SK-N-SH (cell line): ENCODE results near the gene GRIK5. TPM values are rescaled to one million over a fixed set of nuclear protein-coding genes. Genes with fewer than 3 reads are reported as not detected.

Experiments
- CTCF ChIA-PET: fragments of 300-600, 350-600 bp; formaldehyde crosslinking; extraction: SDS; loops from one replicate; lab custom pipeline; 2021; lab: Yijun Ruan, JAX
- POLR2A ChIA-PET: fragments of 350-600 bp; sonication (Branson Sonifier 250); formaldehyde crosslinking; extraction: SDS; loops from one replicate; lab custom pipeline; 2020; ENCODE audit warnings: antibody characterized with exemption, inconsistent platforms; lab: Yijun Ruan, JAX
- DNase-seq: peaks from one replicate; pipeline ENCODE4 v3.0.0; 2012
- H2AFZ ChIP-seq: fragments of 200-600 bp; sonication (generic); 2 replicates; pipeline ENCODE4 v1.8.1; 2016; ENCODE audit warnings: antibody characterized with exemption, mild to moderate bottlenecking, low read depth
- H3F3A ChIP-seq: fragments of 200-600 bp; sonication (generic); replicated peaks from 2 replicates; pipeline ENCODE3; 2016; ENCODE audit warnings: antibody characterized with exemption, mild to moderate bottlenecking; ENCODE audit not compliant: insufficient read depth
- H3K27ac ChIP-seq, 2 experiments: fragments of 200-500 bp in 1 of 2; fragments of 200-600 bp in 1 of 2; sonication (Bioruptor generic) in 1 of 2; sonication (generic), shearing (Covaris generic) in 1 of 2; 2 replicates each; pipeline versions ENCODE4 v1.5.1 to v1.6.1; 2014 to 2016; ENCODE audit warnings: low read depth in 2 of 2, inconsistent platforms in 1 of 2, low read length in 1 of 2, mild to moderate bottlenecking in 1 of 2, mixed read lengths in 1 of 2
- H3K27me3 ChIP-seq: fragments of 200-600 bp; sonication (generic), shearing (Covaris generic); 2 replicates; pipeline ENCODE4 v1.6.1; 2016; ENCODE audit warnings: mixed run types; ENCODE audit not compliant: insufficient read depth
- H3K36me3 ChIP-seq, 2 experiments: fragments of 200-500 bp in 1 of 2; fragments of 200-600 bp in 1 of 2; sonication (Bioruptor generic) in 1 of 2; sonication (generic) in 1 of 2; replicated peaks in 1 of 2; 2 replicates each; pipeline versions ENCODE3 to v1.5.1; 2014 to 2016; ENCODE audit warnings: low read length in 1 of 2, mild to moderate bottlenecking in 1 of 2; ENCODE audit not compliant: insufficient read depth in 2 of 2, control insufficient read depth in 1 of 2
- H3K4me1 ChIP-seq, 2 experiments: fragments of 200-500 bp in 1 of 2; fragments of 200-600 bp in 1 of 2; sonication (Bioruptor generic) in 1 of 2; sonication (generic), shearing (Covaris generic) in 1 of 2; 2 replicates each; pipeline versions ENCODE4 v1.5.1 to v1.6.1; 2014 to 2016; ENCODE audit warnings: low read depth in 1 of 2, low read length in 1 of 2, mixed run types in 1 of 2; ENCODE audit not compliant: insufficient read depth in 2 of 2, control insufficient read depth in 1 of 2
- H3K4me2 ChIP-seq: fragments of 200-600 bp; sonication (generic), shearing (Covaris generic); 2 replicates; pipeline ENCODE4 v1.6.1; 2017; ENCODE audit warnings: mixed run types
- H3K4me3 ChIP-seq, 2 experiments: fragments of 200-500 bp in 1 of 2; fragments of 200-600 bp in 1 of 2; sonication (Bioruptor generic) in 1 of 2; sonication (generic), shearing (Covaris generic) in 1 of 2; 2 replicates each; pipeline versions ENCODE4 v1.5.1 to v1.8.1; 2014 to 2016; ENCODE audit warnings: low read depth in 2 of 2, inconsistent platforms in 1 of 2, low read length in 1 of 2, mild to moderate bottlenecking in 1 of 2, mixed read lengths in 1 of 2, moderate library complexity in 1 of 2
- H3K79me2 ChIP-seq: fragments of 200-600 bp; sonication (generic); 2 replicates; pipeline ENCODE4 v1.8.1; 2017; ENCODE audit warnings: mild to moderate bottlenecking; ENCODE audit not compliant: insufficient read depth
- H3K9ac ChIP-seq: fragments of 200-600 bp; sonication (generic); 2 replicates; pipeline ENCODE4 v1.6.1; 2017; ENCODE audit warnings: mixed run types
- H3K9me2 ChIP-seq: fragments of 200-600 bp; sonication (generic); 2 replicates; pipeline ENCODE4 v1.6.1; 2017; ENCODE audit warnings: mixed run types
- H3K9me3 ChIP-seq: fragments of 200-600 bp; sonication (generic); 2 replicates; pipeline ENCODE4 v1.6.1; 2017; ENCODE audit warnings: mixed run types, mild to moderate bottlenecking, moderate library complexity
- H4K20me1 ChIP-seq: fragments of 200-600 bp; sonication (generic); 2 replicates; pipeline ENCODE4 v1.6.1; 2017; ENCODE audit warnings: mild to moderate bottlenecking, mixed run types; ENCODE audit not compliant: insufficient read depth
- CHD2 ChIP-seq: fragments of 150-350 bp; IDR thresholded peaks from 2 replicates; pipeline ENCODE4 v1.6.1; 2018; ENCODE audit warnings: low read length; ENCODE audit not compliant: partially characterized antibody
- CTCF ChIP-seq: fragments of 200-600 bp; sonication (generic); IDR thresholded peaks from 2 replicates; pipeline ENCODE4 v1.6.1; 2017; ENCODE audit warnings: antibody characterized with exemption, mild to moderate bottlenecking, moderate library complexity
- ELF1 ChIP-seq: IDR thresholded peaks from 2 replicates; pipeline ENCODE4 v1.4.0; 2012
- FOXM1 ChIP-seq: IDR thresholded peaks from 2 replicates; pipeline ENCODE4 v1.4.0; 2012; ENCODE audit warnings: low read depth, mild to moderate bottlenecking
- IRF3 ChIP-seq: fragments of 150-350 bp; IDR thresholded peaks from 2 replicates; pipeline ENCODE4 v1.6.1; 2016; ENCODE audit warnings: mild to moderate bottlenecking, low read depth, low read length
- MAX ChIP-seq: IDR thresholded peaks from 2 replicates; pipeline ENCODE4 v1.4.0; 2012; ENCODE audit warnings: low read depth
- MEF2A ChIP-seq: IDR thresholded peaks from 2 replicates; pipeline ENCODE4 v1.4.0; 2012; ENCODE audit warnings: low read depth, borderline replicate concordance
- MXI1 ChIP-seq: IDR thresholded peaks from 2 replicates; pipeline ENCODE4 v1.6.1; 2012; ENCODE audit warnings: mild to moderate bottlenecking, low read depth, low read length, improper control_type of control experiment
- PBX3 ChIP-seq: IDR thresholded peaks from 2 replicates; pipeline ENCODE4; 2012
- POLR2AphosphoS5 ChIP-seq: IDR thresholded peaks from 2 replicates; pipeline ENCODE4 v1.6.1; 2012; ENCODE audit warnings: low read depth, low read length
- RAD21 ChIP-seq: IDR thresholded peaks from 2 replicates; pipeline ENCODE4 v1.6.1; 2012; ENCODE audit warnings: mild to moderate bottlenecking, low read length
- RCOR1 ChIP-seq: fragments of 150-350 bp; IDR thresholded peaks from 2 replicates; pipeline ENCODE4 v1.6.1; 2017; ENCODE audit warnings: antibody characterized with exemption, low read length
- REST ChIP-seq: IDR thresholded peaks from 2 replicates; pipeline ENCODE4 v1.6.1; 2012; ENCODE audit warnings: mild to moderate bottlenecking, low read depth, low read length, moderate library complexity
- SIN3A ChIP-seq: IDR thresholded peaks from 2 replicates; pipeline ENCODE4 v1.6.1; 2012; ENCODE audit warnings: low read depth, mild to moderate bottlenecking, low read length, moderate library complexity, borderline replicate concordance
- SMC3 ChIP-seq: IDR thresholded peaks from 2 replicates; pipeline ENCODE4 v1.6.1; 2012; ENCODE audit warnings: low read depth, low read length, improper control_type of control experiment
- TEAD4 ChIP-seq: IDR thresholded peaks from 2 replicates; pipeline ENCODE4 v1.4.0; 2012; ENCODE audit warnings: mild to moderate bottlenecking, borderline replicate concordance; ENCODE audit not compliant: insufficient read depth
- USF1 ChIP-seq: IDR thresholded peaks from 2 replicates; pipeline ENCODE4 v1.4.0; 2012; ENCODE audit warnings: low read depth, borderline replicate concordance
- ZBTB33 ChIP-seq: IDR thresholded peaks from 2 replicates; pipeline ENCODE4 v1.4.0; 2012; ENCODE audit warnings: low read depth, borderline replicate concordance
- WGBS: methylation state at CpG from one replicate; pipeline ENCODE4 v1.1.6; 2017; ENCODE audit warnings: low lambda C conversion rate; 5-methylcytosine and 5-hydroxymethylcytosine counted together
- polyA plus RNA-seq, 3 experiments: library from polyadenylated mRNA; depleted of rRNA; stranded (reverse); fragments of >200 nt; gene quantifications; 2 replicates each; pipeline ENCODE4 v1.2.3, GENCODE V29; 2012

GRIK5 gene
- polyA plus RNA-seq, 1 of the 3 experiments (the other 2 are of a cell fraction), result 2.4 TPM

- H2AFZ ChIP-seq, result no peak overlapping the region
- POLR2A ChIA-PET, result no interaction called here
- no peak overlapping the region for H3K4me3 ChIP-seq
- H3K9ac ChIP-seq, result no peak overlapping the region
- H3K79me2 ChIP-seq, result no peaks in the 10 kb centered on the region
- no peak overlapping the region for H3K4me2 ChIP-seq
- peaks cover 0 to 27% of the 10 kb centered on the region in 2 experiments; a peak in 2 of 4 replicates for H3K4me1 ChIP-seq
- H3K9me3 ChIP-seq, result no peaks in the 10 kb centered on the region
- TF ChIP-seq ZBTB33, result no peak
- no peak for TF ChIP-seq FOXM1
- no peak for TF ChIP-seq TEAD4
- TF ChIP-seq ELF1, result no peak
- no peak for TF ChIP-seq CTCF
- no peak for TF ChIP-seq IRF3
- TF ChIP-seq MEF2A, result no peak
- no peak for TF ChIP-seq CHD2
- no peak for TF ChIP-seq SMC3
- no peak for TF ChIP-seq POLR2AphosphoS5
- no peak for TF ChIP-seq RCOR1
- TF ChIP-seq MXI1, result no peak
- no peak for TF ChIP-seq MAX
- no peak for TF ChIP-seq REST
- TF ChIP-seq SIN3A, result no peak
- no peak for TF ChIP-seq RAD21
- no peak for TF ChIP-seq PBX3
- no peak for TF ChIP-seq USF1
- no peaks in the 10 kb centered on the region for H4K20me1 ChIP-seq
- H3K27ac ChIP-seq, result no peak overlapping the region
- CTCF ChIA-PET, result interaction anchor here (0.7 to 1.7 kb wide), 4 partner anchors 29 to 44 kb away, joined by 3 to 9 read pairs (median 4); no protein-coding TSS in a partner anchor
- H3K27me3 ChIP-seq, result peaks cover 16% of the 10 kb centered on the region
- no peaks in the 10 kb centered on the region for H3F3A ChIP-seq
- H3K36me3 ChIP-seq, result no peaks in the 10 kb centered on the region
- WGBS, result 69% methylated on average over 6 of the region's 6 CpGs
- H3K9me2 ChIP-seq, result no peaks in the 10 kb centered on the region
- DNase-seq, result no peak
Measured at GRCh38 chr19:42064432-42064831, 5.6 kb downstream of the GRIK5 start.
